NCI-H1105 (cell line): ENCODE results near the gene ARHGAP26.
A peak's percentile ranks its signal among the peaks of the same experiment; 100 is the strongest.

Experiments
- DNase-seq: peaks from one replicate; lab custom pipeline; 2025; lab: John Stamatoyannopoulos, UW

Gene ARHGAP26

DNA sequence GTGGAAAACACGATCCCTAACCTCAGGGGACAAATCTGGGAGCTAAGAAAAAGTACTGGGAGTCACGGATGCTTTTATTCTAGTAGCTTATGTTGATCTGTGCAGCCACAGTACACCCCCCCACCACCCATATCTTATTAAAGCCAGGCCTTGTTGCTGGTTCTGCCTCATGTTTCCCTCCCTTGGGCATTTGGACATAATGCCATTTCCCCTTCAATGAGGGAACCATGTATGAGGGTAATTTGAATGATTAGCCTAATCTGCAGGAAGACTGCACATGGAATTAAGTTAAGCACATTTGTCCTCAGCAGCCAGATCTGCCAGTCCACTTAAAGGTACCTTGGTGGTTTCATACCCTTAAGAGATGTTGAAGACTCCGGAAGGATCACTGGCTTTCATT, 102.0 kb downstream of the ARHGAP26 start:
- DNase-seq, result no peak

DNA sequence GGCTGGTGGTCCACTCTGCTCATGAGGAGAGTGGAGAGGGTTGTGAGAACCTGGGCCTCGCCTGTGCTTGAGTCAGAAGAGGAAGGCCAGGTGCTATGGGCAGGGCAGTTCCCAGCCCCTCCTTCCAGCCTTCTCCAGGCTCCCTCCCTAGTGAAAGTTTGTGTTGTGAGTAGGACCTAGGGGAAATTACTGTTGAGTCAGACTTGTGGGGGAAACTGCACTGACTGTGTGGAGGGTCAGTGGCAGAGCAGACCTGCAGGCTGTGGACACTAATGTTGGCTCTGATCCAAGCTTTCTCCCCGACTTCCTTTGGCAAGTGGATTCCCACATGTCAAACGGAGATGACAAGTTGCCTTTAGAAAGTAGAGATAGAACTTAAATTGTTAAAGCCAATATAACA, 102.6 kb downstream of the ARHGAP26 start:
- no peak for DNase-seq

DNA sequence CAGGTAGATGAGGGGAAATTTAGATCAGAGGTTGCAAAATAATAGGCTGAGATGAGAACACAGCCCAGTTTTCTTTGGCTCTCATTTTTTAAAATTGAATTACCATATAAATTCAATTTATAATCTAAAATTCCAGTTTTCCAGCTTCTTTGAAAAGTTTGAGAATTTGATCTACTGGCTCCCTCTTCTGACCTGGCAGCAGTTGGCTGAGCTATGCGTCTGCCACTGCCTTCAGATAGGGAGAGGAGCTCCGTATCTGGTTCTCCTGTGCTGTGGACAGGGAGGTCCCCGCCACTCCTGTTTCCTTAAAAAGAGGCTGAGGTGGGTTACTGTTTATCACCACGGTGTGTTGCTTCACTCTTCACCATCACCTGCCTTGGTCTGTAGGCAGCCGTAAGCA, 103.7 kb downstream of the ARHGAP26 start:
- no peak for DNase-seq

DNA sequence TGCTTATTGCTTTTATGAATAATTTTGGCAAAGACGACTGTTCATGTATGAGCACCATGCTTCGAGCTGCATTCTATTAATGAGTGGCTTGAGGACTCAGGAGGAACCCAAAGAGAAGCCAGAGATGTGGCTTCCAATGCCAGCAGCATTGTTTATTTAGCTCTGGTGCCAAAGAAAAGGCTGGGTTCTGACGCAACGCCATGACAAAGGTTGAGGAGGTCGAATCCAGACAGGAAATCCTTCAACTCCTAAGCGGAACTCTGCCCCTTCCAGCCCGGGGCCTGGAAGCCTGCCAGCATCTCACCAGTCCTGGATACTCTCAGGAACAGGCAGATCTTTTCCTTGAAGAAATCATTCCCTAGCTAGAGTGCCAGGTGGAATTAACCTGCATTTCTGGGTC, 104.4 kb downstream of the ARHGAP26 start:
- peak; percentile 6 for DNase-seq

DNA sequence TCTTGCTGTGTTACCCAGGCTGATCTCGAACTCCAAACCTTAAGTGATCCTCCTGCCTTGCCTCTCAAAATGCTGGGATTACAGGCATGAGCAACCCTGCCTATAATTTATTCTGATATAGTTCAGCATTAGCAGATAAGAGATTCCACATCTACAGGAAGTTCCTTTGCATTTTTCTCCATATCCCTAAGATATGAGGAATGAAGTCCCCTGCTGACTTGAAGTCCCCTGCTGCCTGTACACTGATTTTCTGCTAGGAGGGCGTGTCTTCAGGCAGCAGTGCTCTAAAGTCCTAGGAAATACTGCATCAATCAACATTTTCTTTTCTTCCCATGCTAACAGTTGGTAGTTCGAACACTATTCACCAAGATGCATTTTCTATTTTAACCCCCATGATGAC, 105.8 kb downstream of the ARHGAP26 start:
- DNase-seq, result no peak

DNA sequence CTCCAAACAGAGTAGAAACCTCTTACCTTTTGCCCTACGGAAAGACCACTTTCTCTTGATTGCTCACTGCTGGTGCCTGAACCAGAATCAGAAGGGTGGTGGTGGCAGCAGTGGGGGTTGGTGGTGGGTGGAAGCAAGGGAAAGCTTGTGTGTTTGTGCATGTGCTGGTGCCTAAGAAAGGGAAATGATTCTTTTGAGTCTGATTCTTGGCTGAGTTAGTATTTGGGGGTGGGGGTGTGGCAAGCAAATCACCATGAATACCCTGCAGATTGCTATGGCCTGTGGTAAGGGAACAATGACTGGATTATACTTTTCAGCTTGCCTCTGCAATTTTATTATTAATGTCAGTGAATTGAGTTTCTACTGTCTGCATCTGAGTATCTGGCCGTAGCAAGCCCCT, 106.6 kb downstream of the ARHGAP26 start:
- DNase-seq, result no peak

DNA sequence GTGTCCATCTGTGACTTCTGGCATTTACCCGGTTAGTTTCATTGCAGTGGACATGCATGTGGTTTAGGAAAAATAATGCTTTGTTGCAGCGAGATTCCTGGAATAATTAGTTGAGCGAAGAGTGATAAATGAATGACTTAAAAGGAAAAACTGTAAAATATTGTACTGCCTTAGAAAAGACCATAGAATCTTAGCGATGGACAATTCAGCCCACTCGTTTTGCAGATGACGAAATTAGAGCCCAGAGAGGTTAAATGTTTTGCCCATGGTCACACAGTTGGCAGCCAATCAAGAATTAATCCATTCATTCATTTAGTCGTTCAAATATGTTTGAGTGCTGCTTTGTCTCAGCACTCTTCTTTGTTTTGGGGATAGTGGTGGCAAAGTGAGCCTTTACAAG, 107.9 kb downstream of the ARHGAP26 start:
- DNase-seq, result no peak

DNA sequence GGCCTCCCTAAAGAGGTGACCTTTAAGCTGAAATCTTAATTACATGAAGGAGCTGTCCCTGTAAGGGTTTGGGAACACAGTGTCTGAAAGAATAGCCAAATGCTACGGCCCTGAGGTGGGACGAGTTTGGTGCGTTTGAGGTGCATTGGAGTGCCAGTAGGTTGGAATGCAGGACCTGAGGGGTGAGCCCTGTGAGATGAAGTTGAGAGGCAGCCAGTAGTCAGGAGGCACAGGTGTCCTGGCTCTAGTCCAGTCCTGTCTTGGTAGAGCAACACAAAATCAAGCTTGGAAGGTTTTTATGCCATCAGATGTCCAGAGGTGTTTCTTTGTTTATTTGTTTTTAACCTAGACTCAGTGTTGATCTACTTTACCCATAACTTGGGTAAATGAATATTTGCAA, 108.5 kb downstream of the ARHGAP26 start:
- no peak for DNase-seq

DNA sequence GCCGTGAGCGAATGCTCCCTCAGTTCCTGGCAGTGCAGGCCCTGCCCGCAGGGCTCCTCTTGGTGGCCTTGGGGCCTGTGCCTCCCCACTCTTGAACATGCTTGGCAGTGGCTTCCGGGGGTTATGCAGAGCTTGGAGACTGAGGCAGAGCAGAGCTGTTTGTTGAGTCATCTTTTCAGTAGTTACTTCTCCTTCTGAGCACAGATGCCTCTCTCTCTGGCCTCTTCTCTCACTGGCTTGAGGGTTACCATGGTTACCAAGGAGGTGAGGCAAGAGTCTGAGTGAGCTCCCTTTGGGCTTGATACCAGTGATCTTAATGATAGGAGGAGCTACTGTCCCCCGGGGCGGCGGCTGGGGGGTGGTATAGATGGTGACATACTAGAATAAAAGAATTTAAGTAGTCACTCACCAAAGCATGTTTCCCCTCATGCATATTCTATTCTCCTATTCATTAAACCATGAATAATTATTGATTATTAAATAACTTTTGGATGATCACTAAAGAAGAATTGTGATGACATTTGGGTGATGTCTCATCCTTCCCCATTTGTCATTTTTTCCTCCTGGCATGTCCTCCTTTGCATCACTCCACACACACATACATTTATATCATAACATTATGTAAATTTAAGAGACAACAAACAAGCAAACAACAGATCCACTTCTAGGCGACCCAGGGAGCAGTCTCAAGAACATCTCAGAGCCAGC, 111.1 kb downstream of the ARHGAP26 start:
- DNase-seq, result no peak

DNA sequence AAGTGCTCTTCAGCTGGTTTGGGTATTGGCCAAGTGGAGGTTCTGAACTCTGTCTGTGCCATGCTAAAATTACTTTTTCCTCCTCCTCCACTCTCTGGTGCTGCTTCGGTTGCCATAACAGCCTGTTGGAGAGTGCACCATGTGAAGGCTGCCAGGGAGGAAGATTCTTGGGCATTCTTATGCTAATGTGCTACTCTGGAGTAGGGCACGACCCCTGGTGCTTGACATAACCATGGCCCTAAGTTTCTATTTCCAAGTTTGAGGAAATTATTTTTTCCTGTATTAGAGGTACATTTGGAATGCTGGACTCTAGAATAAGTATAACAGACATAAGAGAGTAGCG, 111.6 kb downstream of the ARHGAP26 start:
- DNase-seq, result no peak

DNA sequence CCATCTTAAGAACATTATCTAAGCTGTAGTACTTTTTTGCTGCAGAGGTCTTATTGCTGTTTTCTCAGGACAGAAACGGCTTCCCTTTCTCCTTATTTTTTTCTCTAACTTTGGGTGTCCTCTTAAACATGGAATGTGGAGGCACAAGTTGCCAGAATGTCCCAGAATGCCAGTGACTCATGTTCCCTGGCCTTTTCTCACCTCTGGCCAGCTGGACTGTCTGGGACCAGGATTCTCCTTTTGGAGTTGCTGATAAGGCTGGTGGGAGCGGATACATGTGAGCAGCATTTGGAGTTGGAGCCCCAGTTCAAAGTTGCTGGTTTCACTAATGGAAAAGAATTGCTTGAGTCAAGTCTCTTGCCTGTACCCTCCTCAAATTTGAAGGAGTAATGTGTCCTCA, 112.8 kb downstream of the ARHGAP26 start:
- no peak for DNase-seq

DNA sequence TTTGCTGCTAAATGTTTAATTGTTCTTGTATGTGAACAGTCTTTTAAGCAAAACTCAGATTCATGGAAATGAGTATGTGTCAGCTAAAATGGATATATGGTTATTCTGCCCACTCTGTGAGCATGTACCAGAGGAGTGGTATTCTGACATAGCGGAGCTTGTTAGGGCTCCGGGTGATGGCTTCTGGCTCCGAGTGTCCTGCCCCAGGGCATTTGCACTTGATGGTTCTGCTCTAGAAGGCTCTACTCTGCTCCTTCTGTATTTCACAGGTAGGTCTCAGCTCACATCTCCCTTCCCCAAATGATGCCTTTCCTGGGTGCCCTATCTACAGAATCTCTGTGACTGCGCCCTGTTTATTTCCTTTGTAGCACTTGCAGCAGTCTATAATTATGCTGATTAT, 113.3 kb downstream of the ARHGAP26 start:
- no peak for DNase-seq

DNA sequence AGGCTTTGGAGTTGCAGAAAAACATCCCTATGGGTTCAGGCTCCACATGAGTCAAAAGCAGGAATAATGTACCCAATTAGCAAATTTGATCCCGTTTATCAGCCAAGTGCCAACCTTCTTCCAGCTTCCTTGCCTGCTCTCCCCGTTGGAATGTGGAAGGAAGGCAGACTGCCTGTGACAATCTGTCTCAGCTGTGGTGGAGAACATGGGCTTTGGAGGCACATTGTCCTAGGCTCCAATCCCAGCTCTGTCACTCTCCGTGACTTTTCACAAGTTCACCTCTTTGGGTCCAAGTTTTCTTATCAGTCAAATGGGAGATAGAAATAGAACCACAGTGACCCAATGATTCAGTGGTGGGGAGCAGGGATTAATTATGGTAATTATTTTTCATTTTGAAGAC, 113.9 kb downstream of the ARHGAP26 start:
- DNase-seq, result no peak

DNA sequence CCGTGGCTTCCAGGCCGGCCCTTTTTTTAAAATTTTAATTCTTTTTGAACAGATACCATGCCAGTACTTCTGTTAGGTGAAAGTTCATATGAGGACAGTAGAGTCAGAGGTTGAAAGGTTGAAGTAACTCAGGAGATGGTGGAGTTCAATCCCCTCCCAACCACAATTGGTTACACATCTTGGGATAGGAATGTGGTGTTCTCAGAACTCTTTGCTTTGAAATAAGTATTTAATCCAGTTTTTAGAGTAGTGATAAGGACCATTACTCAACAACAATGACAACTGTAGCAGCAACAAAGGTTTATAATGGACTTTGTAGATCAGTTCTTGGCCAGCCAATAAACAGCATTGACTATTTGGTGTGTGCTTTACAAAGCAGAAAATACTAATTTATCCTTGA, 116.0 kb downstream of the ARHGAP26 start:
- no peak for DNase-seq

DNA sequence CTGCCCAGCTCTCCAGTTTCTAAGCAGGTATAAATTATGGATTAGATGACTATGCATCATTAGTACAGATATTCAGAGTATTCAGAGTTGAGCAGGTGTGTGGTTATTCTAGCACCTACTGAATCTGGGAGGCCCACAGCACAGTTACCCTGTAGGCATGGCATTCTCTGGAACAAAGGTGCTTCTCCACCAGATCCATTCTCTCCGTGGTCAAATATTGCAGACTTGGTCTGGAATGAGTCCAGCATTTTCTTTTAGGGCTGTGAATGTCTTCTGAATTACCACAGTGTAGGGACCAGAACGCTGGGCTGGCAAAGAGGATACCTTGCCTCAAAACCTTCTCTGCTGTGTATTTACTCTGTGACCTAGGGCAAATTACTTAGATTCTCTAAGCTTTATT, 116.8 kb downstream of the ARHGAP26 start:
- DNase-seq, result no peak

DNA sequence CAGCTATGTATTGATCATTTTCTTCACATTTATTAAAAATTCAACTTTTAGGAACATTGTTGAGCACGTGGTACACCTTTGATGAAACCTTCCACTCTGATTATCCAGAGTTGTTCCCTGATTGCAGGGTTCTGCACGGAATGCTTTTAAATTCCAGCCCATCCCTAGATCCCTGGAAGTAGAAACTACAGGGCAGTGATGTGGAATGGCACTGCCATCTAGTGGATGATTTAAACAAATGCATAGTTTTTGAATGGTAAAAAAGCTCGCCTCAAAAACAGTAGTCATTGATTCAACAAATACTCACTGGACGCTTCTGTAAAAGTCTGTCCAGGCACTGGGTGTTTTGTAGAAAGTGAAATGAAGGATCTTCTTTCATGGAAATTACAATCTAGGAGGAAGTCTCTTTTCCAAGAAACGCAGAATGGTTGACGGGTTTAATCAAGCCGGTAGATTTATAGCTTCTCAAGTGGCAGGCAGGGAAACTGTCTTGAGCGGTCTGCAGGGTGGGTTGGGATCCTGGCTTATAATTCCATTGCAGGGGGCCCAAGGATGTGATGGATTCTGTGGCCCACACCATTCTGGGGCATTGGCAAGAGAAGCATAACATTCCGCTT, 118.4 kb downstream of the ARHGAP26 start:
- peak; percentile 10 for DNase-seq

DNA sequence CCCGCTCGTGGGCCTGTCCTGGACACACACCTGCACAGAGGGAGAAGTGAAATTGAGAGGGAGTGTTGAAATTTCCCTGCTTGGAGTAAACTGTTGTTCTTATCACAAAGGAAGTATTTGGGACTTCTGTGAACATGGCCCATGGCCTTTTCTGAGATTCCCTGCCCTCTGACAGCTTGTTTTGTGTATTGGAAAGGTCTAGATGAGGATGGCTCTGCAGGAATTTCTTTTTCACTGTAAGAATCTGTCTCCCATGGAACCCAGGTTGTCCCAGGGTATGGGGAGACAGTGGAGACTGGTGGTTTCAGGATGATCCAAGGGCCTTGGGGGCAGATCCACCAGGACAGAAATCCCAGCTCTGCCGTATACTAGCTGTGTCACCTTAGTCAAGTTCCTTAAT, 121.8 kb downstream of the ARHGAP26 start:
- DNase-seq, result no peak

DNA sequence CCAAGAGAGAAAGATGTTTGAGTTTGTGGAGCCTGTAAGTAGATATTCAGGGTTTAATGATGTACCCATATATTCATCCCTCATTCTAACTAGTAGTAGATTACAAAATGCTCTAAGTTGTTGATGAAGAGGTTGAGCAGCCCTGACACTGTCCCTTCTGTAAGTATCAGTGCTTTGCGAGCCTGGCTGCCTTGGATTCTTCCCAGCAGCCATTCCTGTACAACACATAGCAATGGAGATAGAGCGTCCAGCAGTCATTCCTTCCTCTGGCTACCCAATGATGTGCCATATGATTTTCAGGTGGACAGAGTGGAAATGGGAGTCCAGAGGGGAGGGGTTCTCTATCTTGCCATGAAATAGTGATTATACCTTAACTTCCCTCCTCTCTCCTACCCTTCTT, 124.1 kb downstream of the ARHGAP26 start:
- DNase-seq, result no peak

DNA sequence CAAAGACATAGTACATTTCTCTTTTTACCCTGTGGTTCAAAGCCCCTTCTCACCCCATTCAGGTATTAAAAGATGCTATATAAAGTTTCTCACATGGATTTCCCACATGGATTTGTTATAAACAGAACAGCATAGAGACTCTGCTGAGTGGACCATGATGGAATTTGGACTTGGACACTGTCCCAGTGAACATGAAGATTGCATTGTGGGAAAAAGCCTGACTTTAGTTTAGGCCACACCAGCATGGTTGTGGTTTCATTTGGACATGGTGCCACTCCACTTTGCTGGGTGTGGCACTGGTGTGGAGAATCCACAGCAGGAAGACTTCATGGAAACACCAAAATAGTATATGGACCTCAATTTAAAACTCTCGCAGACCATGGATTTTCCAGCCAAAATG, 124.6 kb downstream of the ARHGAP26 start:
- no peak for DNase-seq

DNA sequence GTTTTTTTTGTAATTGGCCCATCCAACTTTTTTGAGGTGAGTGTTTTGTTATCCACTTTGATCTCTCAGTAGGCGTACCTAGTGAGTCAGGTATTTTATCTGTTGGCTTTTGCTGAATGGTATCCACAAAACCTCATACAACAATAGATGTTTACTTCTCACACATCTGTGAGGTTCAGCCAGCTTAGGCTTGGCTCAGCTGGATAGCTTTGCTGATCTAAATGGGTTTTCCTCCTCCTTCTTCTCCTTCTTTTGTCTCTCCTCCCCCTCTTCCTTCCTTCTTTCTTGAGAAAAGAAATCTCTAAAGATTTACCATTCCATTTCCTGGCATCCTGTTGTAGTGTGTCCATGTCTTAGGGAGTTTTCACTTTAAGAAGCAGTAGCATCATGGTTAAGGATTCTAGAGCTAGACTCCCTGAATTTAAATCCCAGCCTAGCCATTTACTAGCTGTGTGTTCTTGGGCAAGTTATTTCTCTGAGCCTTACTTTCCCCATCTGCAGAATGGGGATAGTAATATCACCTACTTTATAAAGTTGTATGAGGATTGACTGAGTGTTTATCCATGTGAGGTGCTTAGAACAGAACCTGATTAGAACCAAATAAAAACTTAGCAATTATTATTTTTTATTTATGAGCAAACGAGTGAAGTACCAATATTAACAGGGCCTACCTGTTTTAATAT, 126.3 kb downstream of the ARHGAP26 start:
- DNase-seq, result no peak

DNA sequence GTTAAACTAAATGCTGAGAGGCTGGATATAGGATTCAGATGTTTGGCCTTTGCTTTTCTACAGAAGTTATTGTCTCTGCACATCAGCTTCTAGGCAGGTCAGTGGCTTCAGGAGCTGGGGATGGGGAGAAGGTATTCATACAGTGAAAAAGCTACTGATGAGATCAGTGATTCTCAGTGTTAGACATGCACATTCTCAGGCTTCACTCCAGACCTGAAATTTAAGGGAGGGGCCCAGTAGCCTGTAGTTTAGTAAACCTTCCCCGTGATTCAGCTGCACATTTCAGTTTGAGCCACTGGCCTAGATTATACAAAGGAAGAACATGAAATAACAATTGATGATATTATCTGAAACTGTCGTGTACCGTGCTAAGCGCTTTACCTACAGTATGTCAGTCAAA, 127.2 kb downstream of the ARHGAP26 start:
- no peak for DNase-seq

DNA sequence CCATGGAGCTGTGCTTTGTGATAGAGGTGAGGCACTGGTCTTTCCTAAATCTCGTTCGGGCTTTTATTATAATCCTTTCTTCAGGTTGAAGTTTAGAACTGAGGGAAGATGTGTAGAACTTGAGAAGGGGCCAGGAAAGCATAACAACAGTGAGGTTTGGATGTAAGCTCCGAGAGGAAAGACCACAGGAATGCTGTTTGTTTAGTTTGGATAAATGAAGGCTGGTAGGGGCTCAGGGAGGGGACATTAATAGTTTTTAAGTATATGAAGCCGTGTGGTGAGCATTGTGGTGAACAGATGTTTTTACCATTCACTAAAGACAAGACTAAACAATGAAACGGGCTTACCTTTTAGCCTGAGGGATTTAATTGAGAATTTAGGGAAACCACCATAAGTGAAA, 130.8 kb downstream of the ARHGAP26 start:
- no peak for DNase-seq

DNA sequence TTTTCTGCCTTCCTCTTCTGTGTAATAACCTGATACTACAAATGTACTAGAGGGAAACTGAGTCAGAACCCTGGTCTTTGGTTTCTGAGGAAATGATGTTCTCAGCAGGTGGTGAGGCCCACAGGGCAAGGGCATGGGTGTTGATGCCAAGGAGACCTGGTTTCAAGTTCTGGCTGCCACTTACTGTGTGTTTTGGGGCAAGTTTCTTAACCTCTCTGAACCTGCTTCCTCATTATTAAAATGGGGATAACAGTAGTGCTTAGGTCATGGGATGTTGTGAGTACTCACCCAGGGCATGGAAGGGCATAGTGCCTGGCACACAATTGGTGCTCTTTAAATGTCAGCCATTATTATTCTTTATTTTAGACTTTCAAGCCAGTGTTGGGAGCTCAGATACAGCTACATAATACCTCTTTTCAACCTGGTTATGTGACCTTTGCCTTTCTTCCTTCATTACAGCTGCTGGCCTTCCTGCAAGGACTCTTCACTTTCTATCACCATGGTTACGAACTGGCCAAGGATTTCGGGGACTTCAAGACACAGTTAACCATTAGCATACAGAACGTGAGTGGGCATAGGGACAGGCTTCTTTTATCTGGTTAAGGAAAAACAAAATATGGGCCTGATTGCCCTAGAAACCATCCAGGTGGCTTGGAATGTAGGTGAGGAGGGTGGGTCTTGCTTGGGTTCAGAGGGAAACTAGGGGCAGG, 131.5 kb downstream of the ARHGAP26 start:
- DNase-seq, result no peak
